ENCODE data around the gene CHD9.

GRCh38 chr16:53058882-53059281 is 4.1 kb downstream of the CHD9 start:
- TF ChIP-seq CTCF (IDR thresholded peaks at IDR 0.05) (no peak), POLR2AphosphoS5 (IDR thresholded peaks at IDR 0.05) (no peak), POLR2A (IDR thresholded peaks at IDR 0.05) (no peak)
